Measurements from ENCODE around the gene KCNJ12.

DNA sequence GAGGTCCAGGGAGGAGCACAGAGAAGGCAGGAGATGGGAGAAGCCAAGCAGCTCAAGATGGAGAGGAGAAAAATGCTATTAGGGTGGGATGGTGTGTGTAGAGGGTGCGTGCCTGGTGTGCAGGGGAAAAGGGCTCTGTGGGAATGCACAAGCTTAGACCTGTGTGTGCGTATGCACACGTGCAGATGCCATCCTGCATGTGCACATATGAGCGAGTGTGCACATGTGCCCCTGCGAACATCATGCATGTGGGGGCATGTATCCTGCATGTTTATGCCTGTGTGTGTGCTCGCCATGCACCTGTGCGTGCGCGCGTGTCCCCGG, 438 bp upstream of the KCNJ12 start:
- TF ChIP-seq EZH2 (IDR thresholded peaks at IDR 0.05) (no peak), POLR2AphosphoS5 (IDR thresholded peaks at IDR 0.05; ENCODE audit: borderline replicate concordance, low read depth, low read length) (no peak)
